CD1c-positive myeloid dendritic cell (primary cell): ENCODE results near the gene LONRF2.

Source experiments
- DNase-seq: peaks from one replicate; pipeline ENCODE4 v3.0.0-alpha.2; 2016; ENCODE audit errors: extremely low spot score

Gene LONRF2

GRCh38 chr2:100237163-100237562 lies 85.1 kb downstream of the LONRF2 start:
- DNase-seq = no peak

- no peak for DNase-seq
Measured at GRCh38 chr2:100236166-100236565, 86.1 kb downstream of the LONRF2 start.

DNA sequence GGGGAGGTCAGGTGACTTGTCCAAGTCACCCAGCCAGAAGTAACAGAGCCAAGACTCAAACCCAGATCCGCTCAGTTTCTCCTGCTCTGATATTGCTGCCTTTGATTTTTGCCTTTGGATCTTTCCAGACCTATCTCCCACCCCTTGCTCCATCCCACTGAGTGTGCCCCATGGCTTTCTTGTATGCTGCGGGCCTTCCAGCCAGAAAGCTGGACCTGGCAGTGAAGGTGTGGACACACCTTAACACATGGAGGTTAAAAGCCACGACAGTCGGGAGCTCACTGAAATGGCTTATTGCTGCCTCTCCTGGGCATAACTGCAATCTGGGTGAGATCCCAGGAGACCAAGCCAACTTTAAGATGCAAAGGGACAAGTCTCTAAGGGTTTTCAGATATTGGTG lies 86.7 kb downstream of the LONRF2 start:
- no peak for DNase-seq

DNA sequence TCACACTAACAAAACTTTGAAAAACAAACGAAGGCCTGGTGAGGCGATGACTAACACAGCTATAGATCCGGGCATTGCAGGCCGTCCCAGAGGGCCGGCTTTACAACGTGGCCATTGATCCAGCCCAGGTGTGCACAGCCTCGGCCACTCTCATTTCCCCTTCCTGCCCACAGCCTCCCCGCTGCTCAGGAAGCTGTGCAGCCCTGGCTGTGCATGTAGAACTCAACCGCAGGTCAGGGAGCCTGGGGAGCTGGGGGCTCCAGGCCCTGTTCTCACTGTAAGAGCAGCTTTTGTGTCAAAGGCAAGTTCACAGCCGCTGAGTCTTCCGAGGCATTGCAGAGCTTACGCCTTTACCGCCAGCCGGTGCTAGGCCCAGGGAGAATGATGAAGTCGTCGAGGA lies 87.2 kb downstream of the LONRF2 start:
- no peak for DNase-seq

DNA sequence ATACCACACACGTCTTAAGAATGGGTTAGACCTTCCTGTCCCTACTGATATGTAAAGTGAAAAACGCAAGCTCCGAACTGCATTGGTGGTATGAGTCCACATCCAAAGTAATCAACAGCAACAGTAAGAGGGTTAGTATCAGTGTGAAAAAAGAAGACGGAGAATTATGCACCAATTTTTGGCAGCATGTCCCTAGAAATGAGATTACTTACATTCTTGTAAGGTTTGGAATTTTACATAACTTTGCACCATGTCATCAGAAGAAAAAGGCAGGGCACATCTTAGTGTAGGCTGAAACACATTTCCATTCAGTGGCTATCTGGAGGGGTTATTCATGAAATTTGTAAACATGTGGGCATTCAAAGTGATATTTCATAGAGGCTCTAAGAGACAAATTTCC lies 88.2 kb downstream of the LONRF2 start:
- DNase-seq = no peak

- no peak for DNase-seq
Measured at GRCh38 chr2:100233061-100233460, 89.2 kb downstream of the LONRF2 start.

GRCh38 chr2:100230754-100231153 lies 91.5 kb downstream of the LONRF2 start:
- no peak for DNase-seq

GRCh38 chr2:100228967-100229366 lies 93.3 kb downstream of the LONRF2 start:
- DNase-seq = no peak

DNA sequence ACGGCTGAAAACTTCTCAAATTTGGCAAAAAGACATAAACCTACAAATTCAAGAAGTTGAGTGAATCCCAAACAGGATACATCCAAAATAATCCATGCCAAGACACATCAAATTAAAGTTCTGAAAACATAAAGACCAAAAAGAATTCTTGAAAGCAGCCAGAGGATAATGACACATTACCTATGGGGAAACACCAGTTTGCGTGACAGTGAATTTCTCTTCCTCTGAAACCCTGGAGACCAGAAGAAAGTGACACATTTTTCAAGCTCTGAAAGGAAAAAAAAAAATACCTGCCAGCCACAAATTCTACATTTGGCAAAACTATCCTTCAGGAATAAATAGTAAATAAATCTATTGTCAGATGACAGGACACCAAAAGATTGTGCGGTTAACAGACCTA lies 93.9 kb downstream of the LONRF2 start:
- no peak for DNase-seq

GRCh38 chr2:100224988-100225710 lies 97.2 kb downstream of the LONRF2 start:
- no peak for DNase-seq

DNA sequence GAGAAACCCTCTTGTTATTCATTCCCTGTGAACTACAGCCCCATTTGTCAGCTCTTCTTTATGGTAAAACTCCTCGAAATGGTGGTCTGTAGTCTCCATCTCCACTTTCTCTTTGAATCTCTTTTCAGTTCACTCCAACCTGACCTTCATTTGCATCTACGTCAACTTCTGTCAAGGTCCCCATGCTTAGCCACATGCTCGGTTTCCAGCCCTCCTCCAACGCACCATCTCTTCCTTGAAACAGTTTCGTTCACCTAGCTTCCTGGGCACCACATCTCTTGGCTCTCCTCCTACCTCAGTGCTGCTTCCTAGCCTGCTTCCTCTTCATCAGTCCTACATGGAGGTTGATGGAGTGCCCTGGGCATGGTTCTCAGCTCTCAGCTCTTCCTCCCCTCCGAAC lies 98.8 kb downstream of the LONRF2 start:
- no peak for DNase-seq
